Ishikawa (cell line): ENCODE measurements around the gene MMP17.

Experiments used
- CEBPB ChIP-seq: IDR thresholded peaks from 2 replicates; pipeline ENCODE4 v1.6.1; 2012
- CREB1 ChIP-seq: IDR thresholded peaks from 2 replicates; pipeline ENCODE4 v1.6.1; 2012; ENCODE audit warnings: low read depth
- EGR1 ChIP-seq: IDR thresholded peaks from 2 replicates; pipeline ENCODE4 v1.6.1; 2012
- EP300 ChIP-seq: IDR thresholded peaks from 2 replicates; pipeline ENCODE4 v1.6.1; 2012; ENCODE audit warnings: borderline replicate concordance
- FOXM1 ChIP-seq: IDR thresholded peaks from 2 replicates; pipeline ENCODE4 v1.6.1; 2012; ENCODE audit warnings: low read depth, borderline replicate concordance
- NFIC ChIP-seq: IDR thresholded peaks from 2 replicates; pipeline ENCODE4 v1.6.1; 2012
- RAD21 ChIP-seq: IDR thresholded peaks from 2 replicates; pipeline ENCODE4 v1.6.1; 2012; ENCODE audit warnings: low read depth
- TAF1 ChIP-seq: IDR thresholded peaks from 2 replicates; pipeline ENCODE4 v1.6.1; 2012; ENCODE audit warnings: low read depth, mild to moderate bottlenecking
- TEAD4 ChIP-seq: IDR thresholded peaks from 2 replicates; pipeline ENCODE4 v1.6.1; 2012
- ZBTB7A ChIP-seq: IDR thresholded peaks from 2 replicates; pipeline ENCODE4 v1.6.1; 2012; ENCODE audit warnings: low read depth
- TF ChIP-seq, protein P1 (sequence below): IDR thresholded peaks from 2 replicates; pipeline ENCODE4 v1.6.1; 2012
- TF ChIP-seq, protein P2 (sequence below): IDR thresholded peaks from 2 replicates; pipeline ENCODE4 v1.6.1; 2012

DNA sequence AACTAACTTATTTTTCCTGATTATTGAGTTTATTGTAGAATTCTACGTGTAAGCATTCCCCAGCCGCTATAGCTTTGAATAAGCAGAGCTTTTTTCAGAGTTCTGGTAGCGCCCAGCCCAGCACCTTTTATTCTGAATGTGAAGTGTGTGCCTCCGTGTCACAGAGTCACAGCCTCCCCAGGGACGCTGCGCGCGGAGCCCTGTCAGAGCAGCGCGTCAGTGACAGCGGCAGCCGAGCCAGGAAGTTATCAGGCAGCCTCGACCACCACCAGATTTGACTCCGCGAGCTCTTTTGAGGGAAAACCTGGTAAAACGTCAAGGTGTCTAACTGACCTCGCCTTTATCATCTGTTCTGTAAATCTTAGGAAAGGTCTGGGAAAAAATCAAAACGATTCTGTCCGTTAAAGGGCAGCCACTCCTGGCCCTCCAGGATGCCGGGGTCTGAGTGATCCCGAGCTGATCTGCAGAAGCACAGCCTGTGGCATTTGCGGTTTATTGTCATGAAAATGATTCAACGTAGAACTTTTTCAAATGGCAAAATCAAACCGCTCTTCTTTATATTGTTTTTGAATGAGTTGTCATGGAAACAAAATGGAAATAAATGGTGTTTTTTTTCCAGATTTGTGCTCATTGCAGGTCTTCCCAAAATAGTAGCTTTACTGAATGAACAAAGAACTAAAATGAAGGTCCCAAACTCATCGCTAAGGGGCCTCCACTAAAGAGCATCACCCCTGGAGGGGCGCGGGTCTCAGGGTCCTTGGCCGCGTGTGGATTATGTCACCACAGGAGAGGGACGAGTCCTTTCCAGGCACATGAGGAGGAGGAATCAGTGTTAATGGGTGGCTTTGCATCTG lies 43.1 kb upstream of the MMP17 start:
- TF ChIP-seq, protein P1, sequence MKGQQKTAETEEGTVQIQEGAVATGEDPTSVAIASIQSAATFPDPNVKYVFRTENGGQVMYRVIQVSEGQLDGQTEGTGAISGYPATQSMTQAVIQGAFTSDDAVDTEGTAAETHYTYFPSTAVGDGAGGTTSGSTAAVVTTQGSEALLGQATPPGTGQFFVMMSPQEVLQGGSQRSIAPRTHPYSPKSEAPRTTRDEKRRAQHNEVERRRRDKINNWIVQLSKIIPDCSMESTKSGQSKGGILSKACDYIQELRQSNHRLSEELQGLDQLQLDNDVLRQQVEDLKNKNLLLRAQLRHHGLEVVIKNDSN, result no peak
- no peak for TF ChIP-seq EP300
- TF ChIP-seq CEBPB, result no peak
- TF ChIP-seq RAD21, result no peak
- TF ChIP-seq EGR1, result no peak
- TF ChIP-seq CREB1, result no peak
- TF ChIP-seq NFIC, result no peak
- no peak for TF ChIP-seq TEAD4
- no peak for TF ChIP-seq ZBTB7A
- TF ChIP-seq FOXM1, result no peak
- no peak for TF ChIP-seq TAF1
- TF ChIP-seq, protein P2, sequence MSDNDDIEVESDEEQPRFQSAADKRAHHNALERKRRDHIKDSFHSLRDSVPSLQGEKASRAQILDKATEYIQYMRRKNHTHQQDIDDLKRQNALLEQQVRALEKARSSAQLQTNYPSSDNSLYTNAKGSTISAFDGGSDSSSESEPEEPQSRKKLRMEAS, result no peak
